Gastrocnemius medialis (tissue), 4 donors: ENCODE data around the gene HTR4.

Experiments
- CTCF ChIP-seq, 5 experiments: fragments of 450-650 bp in 3 of 5; fragments of 200-600 bp in 2 of 5; sonication (generic) in 2 of 5; IDR thresholded peaks in 4 of 5; conservative IDR thresholded peaks in 1 of 5; 1 replicate in 4 of 5; 2 replicates in 1 of 5; pipeline ENCODE4 v1.5.1; 2016 to 2019; ENCODE audit warnings: antibody characterized with exemption in 5 of 5, mild to moderate bottlenecking in 3 of 5, moderate library complexity in 3 of 5
- POLR2A ChIP-seq, 2 donors: fragments of 450-650 bp; IDR thresholded peaks; one replicate each; pipeline ENCODE4 v1.6.1; 2017; ENCODE audit warnings: antibody characterized with exemption in 2 of 2, mild to moderate bottlenecking in 2 of 2, moderate library complexity in 2 of 2

GRCh38 chr5:148465381-148466235, 188.7 kb downstream of the HTR4 start:
- TF ChIP-seq CTCF (IDR thresholded peaks at IDR 0.05 in 4 of 5, conservative IDR thresholded peaks at IDR 0.05 in 1 of 5) (no peak), POLR2A (IDR thresholded peaks at IDR 0.05) (no peak)
